Measurements from ENCODE around the gene ARPIN.

ARPIN gene

DNA sequence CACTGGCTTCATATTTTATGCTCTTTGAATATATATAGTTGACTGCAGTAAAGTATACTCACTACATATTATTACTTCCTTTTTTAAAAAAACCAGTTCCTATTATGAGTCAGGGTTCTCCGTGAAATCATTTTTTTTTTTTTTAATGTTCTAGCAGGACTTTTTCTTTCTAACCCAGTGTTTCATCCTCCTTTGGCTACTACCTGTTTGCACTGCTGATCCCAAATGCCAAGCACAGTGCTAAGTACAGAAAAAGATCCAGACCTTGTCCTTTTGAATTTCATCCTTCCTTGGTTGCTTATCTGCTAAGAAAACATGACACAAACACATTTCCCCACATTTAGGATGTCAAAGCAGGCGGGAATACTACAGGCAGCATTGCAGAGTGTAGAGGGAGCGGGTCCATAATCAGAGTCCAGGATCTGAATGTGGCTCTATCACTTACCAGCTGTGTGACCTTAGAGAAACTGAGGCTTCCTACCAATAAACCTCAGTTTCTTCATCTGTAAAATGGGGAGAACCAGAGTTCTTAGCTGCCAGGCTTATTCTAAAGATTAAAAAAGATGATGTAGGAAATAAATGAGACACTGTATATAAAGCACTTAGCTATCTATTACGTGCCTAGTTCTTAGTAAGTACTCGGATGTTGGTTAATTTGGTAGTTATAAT, 60.9 kb downstream of the ARPIN start:
- Histone ChIP-seq H3K27ac (no peak overlapping the region), H3K36me3 (ENCODE audit: insufficient read depth) (no peaks in the 10 kb centered on the region), H3K9ac (no peak overlapping the region), H3K4me1 (ENCODE audit: low read depth, poor library complexity, severe bottlenecking) (peaks cover 35% of the 10 kb centered on the region), H4K20me1 (ENCODE audit: insufficient read depth) (no peaks in the 10 kb centered on the region), H3K27me3 (ENCODE audit: insufficient read depth, low read depth) (no peaks in the 10 kb centered on the region), H3K79me2 (ENCODE audit: insufficient read depth, low read depth) (no peaks in the 10 kb centered on the region), H3K4me2 (no peak overlapping the region), H3K4me3 (IDR thresholded peaks at IDR 0.05; ENCODE audit: insufficient read depth, low read depth, low read length) (no peak overlapping the region), H2AFZ (ENCODE audit: low read depth) (no peak overlapping the region)
- TF ChIP-seq, protein P1, sequence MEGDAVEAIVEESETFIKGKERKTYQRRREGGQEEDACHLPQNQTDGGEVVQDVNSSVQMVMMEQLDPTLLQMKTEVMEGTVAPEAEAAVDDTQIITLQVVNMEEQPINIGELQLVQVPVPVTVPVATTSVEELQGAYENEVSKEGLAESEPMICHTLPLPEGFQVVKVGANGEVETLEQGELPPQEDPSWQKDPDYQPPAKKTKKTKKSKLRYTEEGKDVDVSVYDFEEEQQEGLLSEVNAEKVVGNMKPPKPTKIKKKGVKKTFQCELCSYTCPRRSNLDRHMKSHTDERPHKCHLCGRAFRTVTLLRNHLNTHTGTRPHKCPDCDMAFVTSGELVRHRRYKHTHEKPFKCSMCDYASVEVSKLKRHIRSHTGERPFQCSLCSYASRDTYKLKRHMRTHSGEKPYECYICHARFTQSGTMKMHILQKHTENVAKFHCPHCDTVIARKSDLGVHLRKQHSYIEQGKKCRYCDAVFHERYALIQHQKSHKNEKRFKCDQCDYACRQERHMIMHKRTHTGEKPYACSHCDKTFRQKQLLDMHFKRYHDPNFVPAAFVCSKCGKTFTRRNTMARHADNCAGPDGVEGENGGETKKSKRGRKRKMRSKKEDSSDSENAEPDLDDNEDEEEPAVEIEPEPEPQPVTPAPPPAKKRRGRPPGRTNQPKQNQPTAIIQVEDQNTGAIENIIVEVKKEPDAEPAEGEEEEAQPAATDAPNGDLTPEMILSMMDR (conservative IDR thresholded peaks at IDR 0.05; ENCODE audit: low read depth, low read length), result no peak

GRCh38 chr15:89848970-89849292, 63.8 kb downstream of the ARPIN start:
- Histone ChIP-seq H2AFZ (ENCODE audit: low read depth) (no peak overlapping the region), H3K36me3 (ENCODE audit: insufficient read depth) (no peaks in the 10 kb centered on the region), H3K4me2 (no peak overlapping the region), H3K27me3 (ENCODE audit: insufficient read depth, low read depth) (no peaks in the 10 kb centered on the region), H3K27ac (no peak overlapping the region), H3K4me1 (ENCODE audit: low read depth, poor library complexity, severe bottlenecking) (peaks cover 54% of the 10 kb centered on the region), H4K20me1 (ENCODE audit: insufficient read depth) (no peaks in the 10 kb centered on the region), H3K9ac (no peak overlapping the region), H3K4me3 (IDR thresholded peaks at IDR 0.05; ENCODE audit: insufficient read depth, low read depth, low read length) (no peak overlapping the region), H3K79me2 (ENCODE audit: insufficient read depth, low read depth) (no peaks in the 10 kb centered on the region)
- TF ChIP-seq, protein P1 (conservative IDR thresholded peaks at IDR 0.05; ENCODE audit: low read depth, low read length), result no peak

DNA sequence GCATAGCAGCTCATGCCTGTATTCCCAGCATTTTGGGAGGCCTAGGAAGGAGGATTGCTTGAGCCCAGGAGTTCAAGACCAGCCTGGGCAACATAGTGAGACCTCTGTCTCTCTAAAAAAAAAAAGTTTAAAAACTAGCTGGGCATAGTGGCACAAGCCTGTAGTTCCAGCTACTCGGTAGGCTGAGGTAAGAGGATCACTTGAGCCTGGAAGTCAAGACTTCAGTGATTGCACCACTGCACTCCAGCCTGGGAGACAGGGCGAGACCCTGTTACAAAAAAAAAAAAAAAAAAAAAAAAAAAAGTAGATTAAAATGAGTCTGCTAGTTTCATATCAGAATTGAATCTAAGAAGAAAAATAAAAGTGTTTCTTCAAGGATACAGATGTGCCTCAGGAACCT, 65.7 kb downstream of the ARPIN start:
- H3K4me1 ChIP-seq (ENCODE audit: low read depth, poor library complexity, severe bottlenecking), result peaks cover 54% of the 10 kb centered on the region
- no peaks in the 10 kb centered on the region for H3K79me2 ChIP-seq (ENCODE audit: insufficient read depth, low read depth)
- H4K20me1 ChIP-seq (ENCODE audit: insufficient read depth), result no peaks in the 10 kb centered on the region
- H3K27ac ChIP-seq, result no peak overlapping the region
- H3K27me3 ChIP-seq (ENCODE audit: insufficient read depth, low read depth), result no peaks in the 10 kb centered on the region
- H3K4me2 ChIP-seq, result no peak overlapping the region
- H3K36me3 ChIP-seq (ENCODE audit: insufficient read depth), result no peaks in the 10 kb centered on the region
- H2AFZ ChIP-seq (ENCODE audit: low read depth), result no peak overlapping the region
- H3K9ac ChIP-seq, result no peak overlapping the region
- no peak overlapping the region for H3K4me3 ChIP-seq (IDR thresholded peaks at IDR 0.05; ENCODE audit: insufficient read depth, low read depth, low read length)
- TF ChIP-seq, protein P1 (conservative IDR thresholded peaks at IDR 0.05; ENCODE audit: low read depth, low read length), result no peak

DNA sequence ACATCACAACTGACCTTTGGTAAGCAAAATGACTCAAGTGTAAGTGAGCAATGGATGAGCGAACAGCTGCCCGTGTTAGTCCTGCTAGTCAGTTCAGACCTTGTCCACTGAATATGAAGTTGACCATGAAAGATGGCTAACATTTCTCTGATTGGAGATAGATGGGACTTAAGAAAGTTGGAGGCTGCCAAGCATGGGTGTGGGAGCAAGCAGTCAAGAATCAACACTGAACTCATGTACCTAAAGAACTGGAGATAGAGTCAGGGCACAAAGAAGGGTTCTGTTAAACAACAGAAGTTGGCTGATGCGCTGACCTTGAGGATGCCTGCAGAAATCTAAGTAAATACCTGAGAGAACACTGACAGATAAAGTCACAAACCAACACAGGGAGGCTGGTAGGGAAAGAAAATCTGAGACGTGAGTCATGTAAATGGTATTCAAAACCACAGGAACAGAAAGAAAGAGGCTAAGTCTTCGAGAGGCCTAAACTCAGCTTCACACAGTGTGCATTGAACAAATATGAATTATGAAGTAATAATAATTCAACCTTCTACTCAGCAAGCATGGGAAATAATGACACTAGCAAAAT, 67.4 kb downstream of the ARPIN start:
- Histone ChIP-seq H3K27me3 (ENCODE audit: insufficient read depth, low read depth) (no peaks in the 10 kb centered on the region), H3K27ac (peak overlapping the region; percentile 37), H3K4me1 (ENCODE audit: low read depth, poor library complexity, severe bottlenecking) (peaks cover 52% of the 10 kb centered on the region)

More for the DNA sequence above, 67.4 kb downstream of the ARPIN start:
- H3K79me2 ChIP-seq (ENCODE audit: insufficient read depth, low read depth), result no peaks in the 10 kb centered on the region
- no peak overlapping the region for H3K9ac ChIP-seq
- no peaks in the 10 kb centered on the region for H4K20me1 ChIP-seq (ENCODE audit: insufficient read depth)
- H3K4me3 ChIP-seq (IDR thresholded peaks at IDR 0.05; ENCODE audit: insufficient read depth, low read depth, low read length), result no peak overlapping the region
- no peak overlapping the region for H2AFZ ChIP-seq (ENCODE audit: low read depth)
- TF ChIP-seq, protein P1 (conservative IDR thresholded peaks at IDR 0.05; ENCODE audit: low read depth, low read length), result no peak
- H3K4me2 ChIP-seq, result peak overlapping the region; percentile 66
- H3K36me3 ChIP-seq (ENCODE audit: insufficient read depth), result no peaks in the 10 kb centered on the region
